Measurements from ENCODE around the gene FGF12. TPM values are rescaled to one million over a fixed set of nuclear protein-coding genes. Genes with fewer than 3 reads are reported as not detected.

The FGF12 gene
- polyA plus RNA-seq, 1 experiment, result not detected

DNA sequence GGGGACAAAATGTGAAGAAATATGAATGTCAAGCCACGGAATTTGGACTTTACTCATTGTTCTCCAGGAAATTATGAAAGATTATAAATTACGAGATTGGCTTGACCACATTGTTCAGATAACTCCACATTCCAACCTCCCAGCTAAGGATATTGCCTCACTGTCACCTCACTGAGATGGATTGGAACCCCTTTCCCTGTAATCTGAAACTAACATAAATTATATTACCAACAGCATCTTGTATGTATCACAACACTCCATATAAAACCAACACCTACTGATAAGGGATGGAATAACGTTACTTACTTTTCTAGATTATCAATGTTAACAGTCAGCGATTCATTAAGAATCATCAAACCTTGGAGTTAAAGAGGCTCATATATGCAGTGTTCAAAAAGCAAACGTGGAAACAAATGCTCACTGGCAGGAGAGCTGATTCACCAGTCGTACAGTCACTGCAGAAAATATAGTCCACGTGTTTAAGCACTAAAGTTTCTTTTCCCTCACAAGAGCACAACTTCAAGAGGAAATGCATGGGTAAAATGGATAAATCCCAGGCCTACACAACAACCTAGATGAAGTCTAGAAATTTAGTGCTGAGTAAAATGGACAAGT is 451.5 kb downstream of the FGF12 start:
- Histone ChIP-seq H3K4me3 (ENCODE audit: low read depth, low read length) (no peak overlapping the region), H3K9me3 (ENCODE audit: control insufficient read depth, insufficient read depth, low read length) (0 out of 2 replicates have a peak, but pooled peaks cover 4% of the 10 kb centered on the region), H3K27ac (ENCODE audit: low read depth, low read length) (no peak overlapping the region), H3K27me3 (ENCODE audit: control insufficient read depth, insufficient read depth, low read length) (no peaks in the 10 kb centered on the region)
- TF ChIP-seq, protein P1, sequence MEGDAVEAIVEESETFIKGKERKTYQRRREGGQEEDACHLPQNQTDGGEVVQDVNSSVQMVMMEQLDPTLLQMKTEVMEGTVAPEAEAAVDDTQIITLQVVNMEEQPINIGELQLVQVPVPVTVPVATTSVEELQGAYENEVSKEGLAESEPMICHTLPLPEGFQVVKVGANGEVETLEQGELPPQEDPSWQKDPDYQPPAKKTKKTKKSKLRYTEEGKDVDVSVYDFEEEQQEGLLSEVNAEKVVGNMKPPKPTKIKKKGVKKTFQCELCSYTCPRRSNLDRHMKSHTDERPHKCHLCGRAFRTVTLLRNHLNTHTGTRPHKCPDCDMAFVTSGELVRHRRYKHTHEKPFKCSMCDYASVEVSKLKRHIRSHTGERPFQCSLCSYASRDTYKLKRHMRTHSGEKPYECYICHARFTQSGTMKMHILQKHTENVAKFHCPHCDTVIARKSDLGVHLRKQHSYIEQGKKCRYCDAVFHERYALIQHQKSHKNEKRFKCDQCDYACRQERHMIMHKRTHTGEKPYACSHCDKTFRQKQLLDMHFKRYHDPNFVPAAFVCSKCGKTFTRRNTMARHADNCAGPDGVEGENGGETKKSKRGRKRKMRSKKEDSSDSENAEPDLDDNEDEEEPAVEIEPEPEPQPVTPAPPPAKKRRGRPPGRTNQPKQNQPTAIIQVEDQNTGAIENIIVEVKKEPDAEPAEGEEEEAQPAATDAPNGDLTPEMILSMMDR (IDR thresholded peaks at IDR 0.05; ENCODE audit: low read depth, low read length), result no peak
- no peak for DNase-seq (ENCODE audit: low read depth, low spot score)
- ChIA-PET CTCF (no interaction called here), POLR2A (no interaction called here)

- DNase-seq (ENCODE audit: low read depth, low spot score), result no peak
- ChIA-PET POLR2A (no interaction called here), CTCF (no interaction called here)
These were observed 453.7 kb downstream of the FGF12 start for GRCh38 chr3:192273697-192274010.

DNA sequence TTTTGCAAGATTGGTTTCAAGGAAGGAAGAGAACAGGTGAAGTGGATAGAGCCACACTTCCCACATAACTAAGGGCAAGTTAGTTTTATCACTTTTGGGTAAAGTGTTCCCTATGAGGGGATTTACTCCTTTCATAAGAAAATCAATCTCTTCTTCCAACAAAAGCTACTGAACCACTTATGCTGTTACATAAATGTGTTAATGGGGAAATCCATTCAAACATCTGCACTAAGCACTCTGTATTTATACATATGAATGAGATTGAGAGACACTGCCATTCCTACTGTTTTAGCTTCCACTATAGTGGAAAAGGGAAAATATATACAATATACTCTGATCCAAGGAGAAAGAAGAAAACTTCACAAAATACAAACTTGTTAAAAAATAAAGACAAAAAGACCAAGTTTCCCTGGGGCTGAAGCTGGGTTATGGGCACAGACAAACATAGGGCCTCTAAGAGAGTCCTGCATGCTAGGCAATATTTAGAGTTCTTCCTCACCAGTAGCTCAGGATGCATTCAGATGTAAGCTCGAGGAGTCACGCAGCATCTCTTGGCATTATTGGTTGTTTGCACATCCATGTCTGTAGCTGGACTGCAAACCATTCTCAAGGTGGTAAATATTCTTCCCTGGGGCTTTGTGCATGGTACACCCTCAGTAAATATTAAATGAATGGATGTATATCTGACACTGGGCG is 454.2 kb downstream of the FGF12 start:
- CTCF ChIA-PET, result no interaction called here
- Histone ChIP-seq H3K27me3 (ENCODE audit: control insufficient read depth, insufficient read depth, low read length) (no peaks in the 10 kb centered on the region), H3K4me3 (ENCODE audit: low read depth, low read length) (no peak overlapping the region), H3K27ac (ENCODE audit: low read depth, low read length) (no peak overlapping the region), H3K9me3 (ENCODE audit: control insufficient read depth, insufficient read depth, low read length) (peaks cover 9% of the 10 kb centered on the region)
- no peak for DNase-seq (ENCODE audit: low read depth, low spot score)
- POLR2A ChIA-PET, result no interaction called here
- TF ChIP-seq, protein P1 (IDR thresholded peaks at IDR 0.05; ENCODE audit: low read depth, low read length), result no peak

More at GRCh38 chr3:192273697-192274010, 453.7 kb downstream of the FGF12 start:
- TF ChIP-seq, protein P1 (IDR thresholded peaks at IDR 0.05; ENCODE audit: low read depth, low read length), result no peak
- Histone ChIP-seq H3K9me3 (ENCODE audit: control insufficient read depth, insufficient read depth, low read length) (peaks cover 7% of the 10 kb centered on the region; the same call in 1 of the 2 replicates), H3K27me3 (ENCODE audit: control insufficient read depth, insufficient read depth, low read length) (no peaks in the 10 kb centered on the region), H3K4me3 (ENCODE audit: low read depth, low read length) (no peak overlapping the region), H3K27ac (ENCODE audit: low read depth, low read length) (no peak overlapping the region)

GRCh38 chr3:192262001-192262400 is 465.3 kb downstream of the FGF12 start:
- CTCF ChIA-PET, result no interaction called here
- no peak overlapping the region for H3K27ac ChIP-seq (ENCODE audit: low read depth, low read length)
- peaks cover 2% of the 10 kb centered on the region; the same call in 1 of the 2 replicates for H3K9me3 ChIP-seq (ENCODE audit: control insufficient read depth, insufficient read depth, low read length)
- DNase-seq (ENCODE audit: low read depth, low spot score), result no peak
- H3K27me3 ChIP-seq (ENCODE audit: control insufficient read depth, insufficient read depth, low read length), result no peaks in the 10 kb centered on the region
- H3K4me3 ChIP-seq (ENCODE audit: low read depth, low read length), result no peak overlapping the region
- TF ChIP-seq, protein P1 (IDR thresholded peaks at IDR 0.05; ENCODE audit: low read depth, low read length), result no peak
- POLR2A ChIA-PET, result no interaction called here

DNA sequence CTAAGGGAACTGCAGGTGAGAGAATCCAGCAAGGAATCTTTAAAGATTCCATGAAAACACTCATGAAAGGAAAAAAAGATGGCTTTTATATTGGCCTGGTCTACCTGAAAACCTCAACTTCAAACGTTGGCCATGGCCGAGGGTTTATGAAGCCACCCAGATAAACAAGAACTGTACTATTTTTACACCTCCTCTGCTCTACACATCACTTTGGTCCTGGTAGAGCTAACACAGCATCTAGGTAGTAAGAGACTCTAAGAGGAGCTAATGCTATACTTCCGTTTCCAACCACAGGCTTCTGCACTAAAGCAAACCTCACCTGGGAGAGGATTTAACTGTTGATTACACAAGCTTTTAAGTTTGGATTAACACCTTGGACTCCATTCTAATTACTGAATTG is 466.2 kb downstream of the FGF12 start:
- DNase-seq (ENCODE audit: low read depth, low spot score), result no peak
- Histone ChIP-seq H3K4me3 (ENCODE audit: low read depth, low read length) (no peak overlapping the region), H3K27ac (ENCODE audit: low read depth, low read length) (no peak overlapping the region), H3K9me3 (ENCODE audit: control insufficient read depth, insufficient read depth, low read length) (peaks cover 2% of the 10 kb centered on the region; the same call in 1 of the 2 replicates), H3K27me3 (ENCODE audit: control insufficient read depth, insufficient read depth, low read length) (no peaks in the 10 kb centered on the region)
- TF ChIP-seq, protein P1 (IDR thresholded peaks at IDR 0.05; ENCODE audit: low read depth, low read length), result no peak
- ChIA-PET CTCF (no interaction called here), POLR2A (no interaction called here)
